Raji (cell line): ENCODE results near the gene KRTAP5-11.
"Not testable (repeated sequence)": the region's sequence is repeated elsewhere in the genome, so short reads cannot be mapped to it uniquely, and the experiment has no call there.

Experiments used
- POLR2A ChIP-seq: IDR thresholded peaks from 2 replicates; pipeline ENCODE4 v1.6.1; 2011; ENCODE audit warnings: low read depth, low read length, control low read depth; ENCODE audit not compliant: insufficient read depth

Gene KRTAP5-11

DNA sequence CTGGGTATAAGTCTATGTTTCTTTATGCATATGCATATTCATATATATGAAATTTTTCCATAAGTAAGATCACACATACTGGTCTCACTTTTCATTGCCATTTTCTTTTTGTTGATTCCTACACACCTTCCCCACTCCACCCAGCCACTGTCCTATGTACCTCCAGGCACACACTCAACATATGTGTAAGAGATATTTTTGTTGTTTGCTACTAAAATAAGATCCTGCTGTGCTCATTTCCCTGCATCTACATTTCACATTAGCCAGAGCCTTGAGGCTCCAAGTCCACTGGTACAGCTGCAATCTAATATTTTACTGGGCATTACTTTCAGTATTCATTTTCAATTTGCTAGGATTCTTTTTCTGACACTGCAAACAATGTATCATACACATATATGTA is 25.4 kb downstream of the KRTAP5-11 start:
- no peak for TF ChIP-seq POLR2A

DNA sequence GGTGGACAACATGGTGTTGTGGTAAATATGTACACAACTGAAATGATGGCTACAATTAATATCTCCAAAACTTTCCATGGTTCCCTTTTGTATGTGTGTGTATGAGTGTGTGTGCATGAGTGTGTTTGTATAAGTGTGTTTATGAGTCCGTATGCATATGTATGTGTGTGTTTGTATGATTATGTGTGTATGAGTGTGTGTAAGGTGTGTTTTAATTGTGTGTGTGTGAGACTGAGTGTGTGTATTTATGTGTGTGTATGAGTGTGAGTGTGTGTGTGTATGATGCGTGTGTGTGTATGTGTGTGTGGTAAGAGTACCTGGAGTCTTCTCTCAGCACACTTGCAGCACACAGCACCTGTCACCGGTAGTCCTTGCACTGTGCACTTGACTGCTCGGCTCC is 26.7 kb downstream of the KRTAP5-11 start:
- no peak for TF ChIP-seq POLR2A

DNA sequence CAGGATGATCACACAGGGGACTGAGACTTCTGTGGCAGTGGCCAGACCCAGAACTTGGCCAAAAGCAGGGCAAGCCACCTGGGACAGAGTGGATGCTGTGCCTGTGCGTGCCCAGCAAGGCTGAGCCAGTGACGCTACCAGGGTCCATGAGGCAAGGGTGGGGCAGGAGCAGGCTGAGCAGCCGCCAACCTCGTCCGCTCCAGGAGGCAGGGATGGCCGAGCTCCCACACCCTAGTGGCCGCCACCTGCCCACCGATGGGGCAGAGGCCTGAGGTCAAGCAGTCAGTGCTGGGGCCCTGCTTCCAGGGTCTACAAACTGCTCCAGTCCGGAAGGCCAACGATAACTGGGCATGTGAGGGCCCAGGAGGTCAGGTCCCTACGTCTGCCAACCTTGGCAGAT is 27.2 kb downstream of the KRTAP5-11 start:
- no peak for TF ChIP-seq POLR2A

DNA sequence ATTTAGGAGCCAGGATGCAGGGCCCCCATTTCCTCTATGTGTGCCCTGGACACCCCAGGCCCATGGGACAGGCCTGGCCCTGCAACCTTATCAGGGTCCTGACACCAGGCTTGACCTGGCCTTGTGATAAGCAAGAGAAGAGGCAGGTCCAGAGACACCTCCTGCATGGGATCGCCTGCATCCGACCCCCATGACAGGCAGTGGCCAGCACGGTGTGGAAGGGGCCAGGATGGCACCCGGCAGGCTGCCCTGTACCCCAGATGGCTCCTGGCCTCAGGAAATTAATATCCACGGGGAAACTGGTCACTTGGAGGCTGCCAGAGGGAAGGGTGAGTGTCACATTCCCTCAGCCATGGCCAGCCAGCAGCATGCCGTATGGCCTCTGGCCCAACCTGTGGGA is 27.7 kb downstream of the KRTAP5-11 start:
- TF ChIP-seq POLR2A = no peak

DNA sequence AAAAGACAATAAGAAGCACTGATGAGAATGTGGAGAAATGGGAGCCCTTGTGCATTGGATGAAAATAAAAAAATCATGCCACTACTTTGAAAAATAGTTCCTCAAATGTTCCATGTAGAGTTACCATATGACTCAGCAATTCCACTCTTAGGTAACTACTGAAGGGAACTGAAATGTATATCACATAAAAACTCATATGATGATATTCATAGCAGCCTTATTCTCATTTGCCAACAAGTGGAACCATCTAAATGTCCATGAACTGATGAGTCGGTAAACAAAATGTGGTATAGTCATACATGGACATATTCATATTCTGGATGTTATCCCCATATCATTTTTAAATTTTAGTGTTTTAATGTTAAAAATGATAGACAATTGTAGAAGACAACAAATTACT is 31.0 kb downstream of the KRTAP5-11 start:
- TF ChIP-seq POLR2A = no peak

DNA sequence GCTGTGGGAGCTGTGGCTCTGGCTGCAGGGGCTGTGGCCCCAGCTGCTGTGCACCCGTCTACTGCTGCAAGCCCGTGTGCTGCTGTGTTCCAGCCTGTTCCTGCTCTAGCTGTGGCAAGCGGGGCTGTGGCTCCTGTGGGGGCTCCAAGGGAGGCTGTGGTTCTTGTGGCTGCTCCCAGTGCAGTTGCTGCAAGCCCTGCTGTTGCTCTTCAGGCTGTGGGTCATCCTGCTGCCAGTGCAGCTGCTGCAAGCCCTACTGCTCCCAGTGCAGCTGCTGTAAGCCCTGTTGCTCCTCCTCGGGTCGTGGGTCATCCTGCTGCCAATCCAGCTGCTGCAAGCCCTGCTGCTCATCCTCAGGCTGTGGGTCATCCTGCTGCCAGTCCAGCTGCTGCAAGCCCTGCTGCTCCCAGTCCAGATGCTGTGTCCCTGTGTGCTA is 33.9 kb downstream of the KRTAP5-11 start:
- no peak for TF ChIP-seq POLR2A

DNA sequence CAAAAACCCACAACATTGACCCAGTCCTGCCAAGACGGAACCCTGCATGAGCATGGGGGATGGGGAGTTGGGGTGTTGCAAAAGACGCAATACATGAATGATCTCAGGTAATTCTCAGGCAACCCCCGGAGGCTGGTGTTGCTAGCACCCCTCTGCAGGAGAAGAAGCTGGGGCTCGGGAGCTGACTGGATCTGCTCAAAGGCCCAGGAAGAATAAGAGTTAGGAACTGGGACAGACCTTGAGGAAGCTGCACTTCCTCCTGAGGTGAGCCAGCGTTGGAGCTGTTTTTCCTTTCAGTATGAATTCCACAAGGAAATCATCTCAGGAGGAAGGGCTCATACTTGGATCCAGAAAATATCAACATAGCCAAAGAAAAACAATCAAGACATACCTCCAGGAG is 34.6 kb downstream of the KRTAP5-11 start, which contains the start of gene KRTAP5-9:
Gene KRTAP5-9 (plus strand): TSS at position 301 of the 400 bp plus-strand sequence. CDS start 238 bp downstream, outside the sequence.
- TF ChIP-seq POLR2A = no peak

DNA sequence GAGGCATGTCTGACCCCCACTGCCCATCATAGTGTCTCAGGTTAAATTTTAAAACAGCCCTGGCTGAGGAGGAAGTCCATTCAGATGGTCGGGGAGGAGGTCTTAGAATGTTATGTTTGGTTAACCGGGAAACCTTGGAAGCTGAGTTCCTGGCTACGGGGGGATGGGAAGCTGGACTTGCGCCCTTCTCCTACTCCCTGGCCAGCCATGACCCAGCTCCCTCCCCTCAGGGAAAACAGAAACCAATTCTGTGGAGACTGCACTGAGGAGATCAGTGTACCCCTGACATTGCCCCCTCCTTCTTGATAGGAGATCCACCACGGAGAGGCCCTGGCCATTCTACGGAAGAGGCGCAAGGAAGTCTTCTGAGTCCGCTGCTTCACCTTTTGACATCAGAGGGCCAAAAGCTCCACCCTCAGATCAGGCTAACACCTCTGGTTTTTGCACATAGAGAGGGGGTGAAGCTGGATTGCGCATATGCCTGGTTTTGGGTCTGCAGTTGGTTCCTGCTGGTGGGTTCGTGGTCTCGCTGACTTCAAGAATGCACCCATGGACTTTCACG is 37.2 kb downstream of the KRTAP5-11 start:
- TF ChIP-seq POLR2A = no peak

DNA sequence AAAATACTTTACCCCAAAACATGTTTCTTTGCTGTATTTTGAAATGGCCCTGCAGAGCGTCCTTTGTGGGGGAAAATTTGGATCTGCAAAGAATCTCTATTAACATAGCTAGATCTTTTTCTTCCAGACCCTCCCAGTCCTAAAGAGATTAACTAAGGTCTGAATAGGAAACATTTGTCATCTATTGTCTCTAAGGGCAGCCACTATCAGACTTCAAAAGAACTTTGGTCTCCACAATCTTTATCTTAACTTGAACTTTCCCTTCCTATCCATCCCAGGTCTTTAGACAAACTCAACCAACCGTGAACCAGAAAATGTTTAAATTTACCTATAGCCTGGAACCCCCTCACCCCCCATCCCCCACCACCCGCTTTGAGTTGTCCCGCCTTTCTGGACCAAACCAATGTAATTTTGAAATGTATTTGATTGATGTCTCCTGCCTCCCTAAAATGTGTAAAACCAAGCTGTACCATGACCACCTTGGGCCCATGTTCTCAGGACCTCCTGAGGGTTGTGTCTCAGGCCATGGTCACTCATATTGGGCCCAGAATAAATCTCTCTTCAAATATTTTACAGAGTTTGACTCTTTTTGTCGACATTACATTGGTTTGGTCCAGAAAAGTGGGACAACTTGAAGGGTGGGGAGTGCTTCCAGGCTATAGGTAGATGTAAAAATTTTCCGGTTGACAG is 38.0 kb downstream of the KRTAP5-11 start:
- no peak for TF ChIP-seq POLR2A

DNA sequence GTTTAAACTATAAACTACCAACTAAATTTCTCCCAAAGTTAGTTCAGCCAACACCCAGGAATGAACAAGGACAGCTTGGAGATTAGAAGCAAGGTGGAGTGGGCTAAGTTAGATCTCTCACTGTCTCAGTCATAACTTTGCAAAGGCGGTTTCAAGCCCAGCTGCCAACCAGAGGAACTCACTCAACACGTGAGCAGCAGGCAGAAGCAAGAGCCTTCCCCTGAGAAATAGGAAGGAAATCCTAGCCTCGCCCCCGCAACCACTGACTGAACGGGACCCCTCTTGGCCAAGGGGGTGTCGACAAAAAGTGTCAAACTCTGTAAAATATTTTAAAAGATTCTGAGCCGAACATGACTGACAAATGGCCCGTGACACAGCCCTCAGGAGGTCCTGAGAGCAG is 38.8 kb downstream of the KRTAP5-11 start:
- no peak for TF ChIP-seq POLR2A

DNA sequence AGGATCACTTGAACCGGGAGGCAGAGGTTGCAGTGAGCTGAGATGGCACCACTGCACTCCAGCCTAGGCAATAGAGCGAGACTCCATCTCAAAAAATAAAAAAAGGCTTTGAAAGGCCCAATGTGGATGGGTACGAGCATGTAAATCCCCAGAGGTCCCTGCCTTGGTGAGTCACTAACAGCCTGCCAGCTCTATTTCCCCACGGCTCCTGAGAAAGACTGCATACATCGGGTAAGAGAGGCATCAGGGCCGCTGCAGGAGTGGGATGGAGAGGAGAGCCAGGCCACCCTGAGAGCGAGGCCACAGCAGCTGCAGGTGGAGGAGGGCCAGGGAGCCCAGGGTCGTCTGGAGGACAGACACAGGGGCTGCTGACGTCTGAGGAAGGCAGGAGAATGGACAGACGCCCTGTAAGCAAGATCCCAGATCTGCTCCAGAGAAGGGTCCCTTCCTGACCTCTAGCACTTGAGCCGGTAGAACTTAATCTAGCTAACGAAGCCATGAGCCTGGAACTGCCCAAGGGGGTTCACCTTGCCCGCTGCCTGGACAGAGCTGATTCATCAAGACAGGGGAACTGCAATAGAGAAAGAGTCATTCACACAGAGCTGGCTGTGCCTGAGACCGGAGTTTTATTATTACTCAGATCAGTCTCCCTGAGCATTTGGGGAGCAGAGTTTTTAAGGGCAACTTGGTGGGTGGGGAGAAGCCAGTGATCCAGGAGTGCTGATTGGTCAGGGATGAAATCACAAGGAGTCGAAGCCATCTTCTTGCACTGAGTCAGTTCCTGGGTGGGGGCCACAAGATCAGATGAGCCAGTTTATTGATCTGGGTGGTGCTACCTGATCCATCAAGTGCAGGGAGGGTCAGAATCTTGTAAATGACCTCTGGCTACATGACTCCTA is 39.5 kb downstream of the KRTAP5-11 start:
- no peak for TF ChIP-seq POLR2A

DNA sequence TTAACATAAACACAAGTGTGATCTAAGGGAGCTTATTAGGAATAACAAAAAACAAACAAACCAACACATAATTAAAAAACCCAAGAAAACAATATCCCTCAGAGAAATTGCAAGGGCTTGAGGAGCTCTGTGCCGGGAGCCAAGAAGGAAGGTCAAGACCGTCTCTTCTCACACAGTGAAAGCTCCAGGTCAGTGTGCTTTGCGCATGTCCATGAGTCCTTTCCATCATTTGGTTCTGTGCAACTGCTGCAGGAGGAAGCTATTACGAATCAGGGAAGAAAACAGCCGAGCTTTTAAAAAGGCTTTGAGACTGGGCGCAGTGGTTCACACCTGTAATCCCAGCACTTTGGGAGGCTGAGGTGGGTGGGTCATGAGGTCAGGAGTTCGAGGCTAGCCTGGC is 40.3 kb downstream of the KRTAP5-11 start:
- no peak for TF ChIP-seq POLR2A

DNA sequence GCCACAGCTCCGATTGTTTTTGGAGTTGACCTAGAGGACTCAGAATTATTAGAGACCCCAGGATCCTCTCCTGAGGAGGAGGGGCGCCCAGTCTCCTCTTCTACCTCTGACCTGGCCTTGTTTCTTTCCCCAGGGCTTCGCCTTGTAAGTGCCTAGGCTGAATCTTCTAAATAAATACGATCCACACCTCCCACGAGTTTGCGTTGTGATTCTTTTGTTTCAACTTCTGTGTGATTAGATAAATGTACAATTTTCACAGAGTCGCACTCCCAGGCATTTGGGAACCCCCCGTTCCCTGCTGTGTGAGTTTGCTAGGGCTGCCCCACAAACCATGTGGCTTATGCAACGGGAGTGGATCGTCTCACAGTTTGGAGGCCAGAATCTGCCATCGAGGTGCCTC is 43.7 kb downstream of the KRTAP5-11 start:
- TF ChIP-seq POLR2A = no peak

DNA sequence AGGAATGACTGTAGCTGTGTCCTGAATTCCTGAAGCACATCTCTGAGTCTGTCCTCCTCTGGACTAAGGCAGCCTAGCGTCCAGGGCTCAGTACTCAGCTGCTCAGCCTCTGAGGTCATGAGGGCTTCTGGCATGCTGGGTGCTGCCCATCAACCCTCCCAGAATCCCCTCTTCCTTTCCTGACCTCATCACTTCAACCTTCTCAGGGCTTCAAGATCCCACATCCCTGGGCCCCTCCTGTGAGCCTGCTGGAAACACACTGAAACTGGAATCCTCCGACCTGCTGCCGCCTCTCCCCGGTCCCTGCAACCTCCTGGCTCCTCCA is 44.0 kb downstream of the KRTAP5-11 start:
- TF ChIP-seq POLR2A = no peak

DNA sequence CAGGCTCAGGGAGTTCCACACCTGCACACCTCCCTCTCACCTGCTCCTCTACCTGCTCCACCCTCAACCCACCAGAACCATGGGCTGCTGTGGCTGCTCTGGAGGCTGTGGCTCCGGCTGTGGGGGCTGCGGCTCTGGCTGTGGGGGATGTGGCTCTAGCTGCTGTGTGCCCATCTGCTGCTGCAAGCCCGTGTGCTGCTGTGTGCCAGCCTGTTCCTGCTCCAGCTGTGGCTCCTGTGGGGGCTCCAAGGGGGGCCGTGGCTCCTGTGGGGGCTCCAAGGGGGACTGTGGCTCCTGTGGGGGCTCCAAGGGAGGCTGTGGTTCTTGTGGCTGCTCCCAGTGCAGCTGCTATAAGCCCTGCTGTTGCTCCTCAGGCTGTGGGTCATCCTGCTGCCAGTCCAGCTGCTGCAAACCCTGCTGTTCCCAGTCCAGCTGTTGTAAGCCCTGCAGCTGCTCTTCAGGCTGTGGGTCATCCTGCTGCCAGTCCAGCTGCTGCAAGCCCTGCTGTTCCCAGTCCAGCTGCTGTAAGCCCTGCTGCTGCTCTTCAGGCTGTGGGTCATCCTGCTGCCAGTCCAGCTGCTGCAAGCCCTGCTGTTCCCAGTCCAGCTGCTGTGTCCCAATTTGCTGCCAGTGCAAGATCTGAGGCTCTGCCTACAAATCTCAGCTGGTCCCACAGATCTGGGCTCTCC is 44.6 kb downstream of the KRTAP5-11 start, which contains the start of gene KRTAP5-8:
Gene KRTAP5-8 (plus strand): TSS at position 49 of the 689 bp plus-strand sequence. CDS start 31 bp downstream, at position 80.
- TF ChIP-seq POLR2A = not testable (repeated sequence)
